GM23248 (cell line): ENCODE results near the gene VAV2.

Experiments
- EZH2 ChIP-seq: fragments of 200-600 bp; sonication (generic); IDR thresholded peaks from 2 replicates; pipeline ENCODE4 v1.6.1; 2018; ENCODE audit warnings: antibody characterized with exemption, mild to moderate bottlenecking; ENCODE audit not compliant: insufficient read depth, poor library complexity, severe bottlenecking
- EZH2phosphoT487 ChIP-seq: fragments of 200-600 bp; sonication (generic); IDR thresholded peaks from 2 replicates; pipeline ENCODE4 v1.6.1; 2018; ENCODE audit warnings: antibody characterized with exemption, moderate library complexity, mild to moderate bottlenecking, low read depth; ENCODE audit not compliant: insufficient read depth

DNA sequence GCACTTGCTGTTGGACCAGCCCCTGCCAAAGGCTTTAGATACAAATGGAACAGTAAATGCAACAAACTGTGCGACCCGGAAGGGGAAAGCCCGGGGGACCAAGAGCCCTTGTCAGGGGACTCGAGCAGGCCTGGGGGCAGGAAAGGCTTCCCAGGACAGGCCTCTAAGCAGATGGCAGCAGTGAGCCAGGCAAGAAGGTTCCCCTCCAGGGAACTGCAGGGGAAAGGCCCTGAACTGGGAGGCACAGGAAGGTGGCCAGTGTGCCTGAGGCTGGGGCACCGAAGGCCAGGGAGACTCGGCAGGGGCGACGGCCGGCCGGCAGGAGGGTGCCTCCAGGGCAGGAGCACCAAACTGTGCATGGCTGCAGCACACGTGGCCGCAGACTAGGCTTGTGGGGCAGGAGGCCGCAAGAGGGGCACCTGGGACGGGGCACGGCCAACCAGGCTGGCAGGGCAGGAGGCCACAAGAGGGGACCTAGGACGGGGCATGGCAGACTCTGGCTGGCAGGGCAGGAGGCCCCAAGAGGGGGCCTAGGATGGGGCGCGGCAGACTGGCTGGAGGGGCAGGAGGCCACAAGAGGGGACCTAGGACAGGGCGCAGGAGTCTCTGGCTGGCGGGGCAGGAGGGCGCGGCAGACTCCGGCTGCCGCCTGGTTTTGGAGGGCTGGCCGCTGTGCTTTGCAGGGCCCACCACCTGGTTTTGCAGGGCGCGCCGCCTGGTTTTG, 10.0 kb downstream of the VAV2 start:
- TF ChIP-seq EZH2 = no peak
- TF ChIP-seq EZH2phosphoT487 = no peak
